Skeletal muscle satellite cell (primary cell): ENCODE results near the gene PLSCR5. TPM values are rescaled to one million over a fixed set of nuclear protein-coding genes. Genes with fewer than 3 reads are reported as not detected.

ENCODE experiments used
- H3K27me3 ChIP-seq: 2 replicates; pipeline ENCODE4 v1.7.0; 2013; ENCODE audit warnings: low read length; ENCODE audit not compliant: control insufficient read depth, insufficient read depth
- H3K36me3 ChIP-seq: 2 replicates; pipeline ENCODE4 v1.7.0; 2013; ENCODE audit warnings: mild to moderate bottlenecking, control low read depth, low read length; ENCODE audit not compliant: insufficient read depth
- H3K4me1 ChIP-seq: 2 replicates; pipeline ENCODE4 v1.7.0; 2013; ENCODE audit warnings: low read length; ENCODE audit not compliant: control insufficient read depth, insufficient read depth
- H3K4me2 ChIP-seq: 2 replicates; pipeline ENCODE4 v1.7.0; 2013; ENCODE audit warnings: mild to moderate bottlenecking, low read length
- H3K4me3 ChIP-seq: 2 replicates; pipeline ENCODE4 v1.7.0; 2013; ENCODE audit warnings: low read length
- H3K9ac ChIP-seq: 2 replicates; pipeline ENCODE4 v1.7.0; 2013; ENCODE audit warnings: mild to moderate bottlenecking, low read depth, low read length, moderate library complexity
- H3K9me3 ChIP-seq: replicated peaks from 2 replicates; pipeline ENCODE4 v1.7.0; 2013; ENCODE audit warnings: mild to moderate bottlenecking, control low read depth, low read length
- total RNA-seq: library from RNA; depleted of rRNA; stranded (reverse); fragments of >200 nt; gene quantifications from 2 replicates; pipeline ENCODE4 v1.2.3, GENCODE V29; 2012; rRNA removed

Gene PLSCR5
- not detected in 2 replicates for total RNA-seq

- no peak within 1 kb of the TSS for H3K4me3 ChIP-seq
- no peak within 1 kb of the TSS for H3K9ac ChIP-seq
- no peaks in the 10 kb centered on the region for H3K36me3 ChIP-seq
- H3K4me1 ChIP-seq, result no peaks in the 10 kb centered on the region
- H3K4me2 ChIP-seq, result no peak within 1 kb of the TSS
- no peaks in the 10 kb centered on the region for H3K27me3 ChIP-seq
- no peaks in the 10 kb centered on the region for H3K9me3 ChIP-seq
Measured at GRCh38 chr3:146605106-146605505, at the start of gene PLSCR5. Gene PLSCR5, minus strand, starts transcription at chr3:146605346. Its CDS starts 134 bp downstream, at chr3:146605212.

- H3K9ac ChIP-seq, result no peak overlapping the region
- H3K36me3 ChIP-seq, result no peaks in the 10 kb centered on the region
- H3K4me3 ChIP-seq, result no peak overlapping the region
- no peak overlapping the region for H3K4me2 ChIP-seq
- peaks cover 9% of the 10 kb centered on the region for H3K4me1 ChIP-seq
- no peaks in the 10 kb centered on the region for H3K9me3 ChIP-seq
- H3K27me3 ChIP-seq, result no peaks in the 10 kb centered on the region
Measured at GRCh38 chr3:146653978-146654377, 48.8 kb upstream of the PLSCR5 start.

GRCh38 chr3:146650691-146651442 lies 45.7 kb upstream of the PLSCR5 start:
- H3K9ac ChIP-seq, result no peak overlapping the region
- H3K4me3 ChIP-seq, result no peak overlapping the region
- H3K27me3 ChIP-seq, result no peaks in the 10 kb centered on the region
- H3K36me3 ChIP-seq, result no peaks in the 10 kb centered on the region
- no peak overlapping the region for H3K4me2 ChIP-seq
- H3K9me3 ChIP-seq, result no peaks in the 10 kb centered on the region
- H3K4me1 ChIP-seq, result peaks cover 9% of the 10 kb centered on the region

- Histone ChIP-seq H3K36me3 (no peaks in the 10 kb centered on the region), H3K9ac (no peak overlapping the region), H3K9me3 (no peaks in the 10 kb centered on the region), H3K4me1 (no peaks in the 10 kb centered on the region), H3K4me3 (no peak overlapping the region), H3K27me3 (no peaks in the 10 kb centered on the region), H3K4me2 (no peak overlapping the region)
Measured at GRCh38 chr3:146646261-146646660, 41.1 kb upstream of the PLSCR5 start.

GRCh38 chr3:146640955-146641867 lies 36.1 kb upstream of the PLSCR5 start:
- Histone ChIP-seq H3K9ac (peak overlapping the region; percentile 19), H3K36me3 (no peaks in the 10 kb centered on the region), H3K27me3 (no peaks in the 10 kb centered on the region), H3K4me2 (no peak overlapping the region), H3K4me1 (no peaks in the 10 kb centered on the region), H3K9me3 (no peaks in the 10 kb centered on the region), H3K4me3 (no peak overlapping the region)

GRCh38 chr3:146640361-146640760 lies 35.2 kb upstream of the PLSCR5 start:
- Histone ChIP-seq H3K4me2 (no peak overlapping the region), H3K4me3 (no peak overlapping the region), H3K27me3 (no peaks in the 10 kb centered on the region), H3K9me3 (no peaks in the 10 kb centered on the region), H3K9ac (no peak overlapping the region), H3K4me1 (no peaks in the 10 kb centered on the region), H3K36me3 (no peaks in the 10 kb centered on the region)

- no peaks in the 10 kb centered on the region for H3K27me3 ChIP-seq
- H3K9me3 ChIP-seq, result no peaks in the 10 kb centered on the region
- H3K4me1 ChIP-seq, result no peaks in the 10 kb centered on the region
- H3K9ac ChIP-seq, result no peak overlapping the region
- H3K4me2 ChIP-seq, result no peak overlapping the region
- H3K4me3 ChIP-seq, result no peak overlapping the region
- no peaks in the 10 kb centered on the region for H3K36me3 ChIP-seq
Measured at GRCh38 chr3:146638718-146639117, 33.6 kb upstream of the PLSCR5 start.

GRCh38 chr3:146637871-146638270 lies 32.7 kb upstream of the PLSCR5 start:
- Histone ChIP-seq H3K4me1 (no peaks in the 10 kb centered on the region), H3K9me3 (no peaks in the 10 kb centered on the region), H3K36me3 (no peaks in the 10 kb centered on the region), H3K27me3 (no peaks in the 10 kb centered on the region), H3K4me3 (no peak overlapping the region), H3K4me2 (no peak overlapping the region), H3K9ac (no peak overlapping the region)

- no peak overlapping the region for H3K9ac ChIP-seq
- H3K4me2 ChIP-seq, result no peak overlapping the region
- H3K9me3 ChIP-seq, result no peaks in the 10 kb centered on the region
- no peaks in the 10 kb centered on the region for H3K4me1 ChIP-seq
- H3K4me3 ChIP-seq, result no peak overlapping the region
- H3K36me3 ChIP-seq, result no peaks in the 10 kb centered on the region
- no peaks in the 10 kb centered on the region for H3K27me3 ChIP-seq
Measured at GRCh38 chr3:146636881-146637280, 31.7 kb upstream of the PLSCR5 start.

GRCh38 chr3:146634346-146634745 lies 29.2 kb upstream of the PLSCR5 start:
- no peaks in the 10 kb centered on the region for H3K4me1 ChIP-seq

GRCh38 chr3:146628671-146629070 lies 23.5 kb upstream of the PLSCR5 start:
- no peak overlapping the region for H3K4me3 ChIP-seq
- H3K9me3 ChIP-seq, result no peaks in the 10 kb centered on the region
- H3K9ac ChIP-seq, result no peak overlapping the region
- no peaks in the 10 kb centered on the region for H3K27me3 ChIP-seq
- H3K36me3 ChIP-seq, result no peaks in the 10 kb centered on the region
- H3K4me1 ChIP-seq, result no peaks in the 10 kb centered on the region
- no peak overlapping the region for H3K4me2 ChIP-seq

More at GRCh38 chr3:146634346-146634745, 29.2 kb upstream of the PLSCR5 start:
- no peak overlapping the region for H3K4me3 ChIP-seq
- H3K9ac ChIP-seq, result no peak overlapping the region
- no peaks in the 10 kb centered on the region for H3K27me3 ChIP-seq
- no peaks in the 10 kb centered on the region for H3K36me3 ChIP-seq
- no peaks in the 10 kb centered on the region for H3K9me3 ChIP-seq
- H3K4me2 ChIP-seq, result no peak overlapping the region
